Measurements from ENCODE around the gene ZNF425. TPM values are rescaled to one million over a fixed set of nuclear protein-coding genes. Genes with fewer than 3 reads are reported as not detected.
"Not testable (repeated sequence)": the region's sequence is repeated elsewhere in the genome, so short reads cannot be mapped to it uniquely, and the experiment has no call there.

ZNF425 gene
- total RNA-seq, 1 experiment from 2014 or later = 3.1 TPM

- DNase-seq (ENCODE audit: low read depth) = no peak
Observed at GRCh38 chr7:149130572-149131198, 4.6 kb upstream of the ZNF425 start.

GRCh38 chr7:149126662-149127266 is 640 bp upstream of the ZNF425 start:
- DNase-seq (ENCODE audit: low read depth) = peak; percentile 56

GRCh38 chr7:149125189-149125862 is 798 bp downstream of the ZNF425 start:
- no peak for DNase-seq (ENCODE audit: low read depth)

- DNase-seq (ENCODE audit: low read depth) = no peak
Observed at GRCh38 chr7:149109969-149110368, 16.2 kb downstream of the ZNF425 start.

- DNase-seq (ENCODE audit: low read depth) = no peak
Observed at GRCh38 chr7:149104749-149105148, 21.4 kb downstream of the ZNF425 start.

GRCh38 chr7:149104214-149104613 is 21.9 kb downstream of the ZNF425 start:
- DNase-seq (ENCODE audit: low read depth) = no peak

- DNase-seq (ENCODE audit: low read depth) = no peak
Observed at GRCh38 chr7:149103424-149103823, 22.7 kb downstream of the ZNF425 start.

GRCh38 chr7:149102666-149103065 is 23.5 kb downstream of the ZNF425 start:
- DNase-seq (ENCODE audit: low read depth) = no peak

GRCh38 chr7:149100821-149101220 is 25.3 kb downstream of the ZNF425 start:
- DNase-seq (ENCODE audit: low read depth) = no peak

- DNase-seq (ENCODE audit: low read depth) = no peak
Observed at GRCh38 chr7:149099058-149099457, 27.1 kb downstream of the ZNF425 start.

GRCh38 chr7:149097088-149097487 is 29.0 kb downstream of the ZNF425 start:
- no peak for DNase-seq (ENCODE audit: low read depth)

- DNase-seq (ENCODE audit: low read depth) = no peak
Observed at GRCh38 chr7:149093228-149093627, 32.9 kb downstream of the ZNF425 start.

- not testable (repeated sequence) for DNase-seq (ENCODE audit: low read depth)
Observed at GRCh38 chr7:149092244-149092643, 33.9 kb downstream of the ZNF425 start.

GRCh38 chr7:149090397-149091195 is 35.5 kb downstream of the ZNF425 start, which contains the start of gene ZNF786:
Gene ZNF786, minus strand, starts transcription at chr7:149090718. Its CDS starts 78 bp downstream, at chr7:149090640.
- peak; percentile 84 for DNase-seq (ENCODE audit: low read depth)

- DNase-seq (ENCODE audit: low read depth) = no peak
Observed at GRCh38 chr7:149087376-149087775, 38.7 kb downstream of the ZNF425 start.

GRCh38 chr7:149085866-149086265 is 40.3 kb downstream of the ZNF425 start:
- no peak for DNase-seq (ENCODE audit: low read depth)

GRCh38 chr7:149084407-149084806 is 41.7 kb downstream of the ZNF425 start:
- no peak for DNase-seq (ENCODE audit: low read depth)

GRCh38 chr7:149081914-149082313 is 44.2 kb downstream of the ZNF425 start:
- no peak for DNase-seq (ENCODE audit: low read depth)

- no peak for DNase-seq (ENCODE audit: low read depth)
Observed at GRCh38 chr7:149077594-149077993, 48.5 kb downstream of the ZNF425 start.

GRCh38 chr7:149075286-149075685 is 50.8 kb downstream of the ZNF425 start:
- no peak for DNase-seq (ENCODE audit: low read depth)

- no peak for DNase-seq (ENCODE audit: low read depth)
Observed at GRCh38 chr7:149074116-149074885, 51.8 kb downstream of the ZNF425 start.

- no peak for DNase-seq (ENCODE audit: low read depth)
Observed at GRCh38 chr7:149072438-149072775, 53.7 kb downstream of the ZNF425 start.

All from M059J (cell line).